ENCODE measurements around the gene CAMKK2.
A peak's percentile ranks its signal among the peaks of the same experiment; 100 is the strongest.
"Not testable (repeated sequence)": the region's sequence is repeated elsewhere in the genome, so short reads cannot be mapped to it uniquely, and the experiment has no call there.

The CAMKK2 gene

GRCh38 chr12:121214855-121215745 lies 81.4 kb downstream of the CAMKK2 start:
- in situ Hi-C loops (cut with HindIII; ENCODE audit: low pct_ligation_motif_present, low pct_unique_long_range_greater_than_20kb, low sequenced_read_pairs), result no loop called here
- DNase-seq, result peak; percentile 97

- DNase-seq, result no peak
- in situ Hi-C loops (cut with HindIII; ENCODE audit: low pct_ligation_motif_present, low pct_unique_long_range_greater_than_20kb, low sequenced_read_pairs), result no loop called here
Observed at GRCh38 chr12:121214166-121214777, 82.2 kb downstream of the CAMKK2 start.

- in situ Hi-C loops (cut with HindIII; ENCODE audit: low pct_ligation_motif_present, low pct_unique_long_range_greater_than_20kb, low sequenced_read_pairs), result no loop called here
- no peak for DNase-seq
Observed at GRCh38 chr12:121212875-121213274, 83.6 kb downstream of the CAMKK2 start.

GRCh38 chr12:121209624-121210572 lies 86.6 kb downstream of the CAMKK2 start, which contains the start of gene P2RX4:
TSS of gene P2RX4 (plus strand) at chr12:121210129. CDS start at chr12:121210165, 36 bp downstream.
- in situ Hi-C loops (cut with HindIII; ENCODE audit: low pct_ligation_motif_present, low pct_unique_long_range_greater_than_20kb, low sequenced_read_pairs), result no loop called here
- peak; percentile 89 for DNase-seq

- in situ Hi-C loops (cut with HindIII; ENCODE audit: low pct_ligation_motif_present, low pct_unique_long_range_greater_than_20kb, low sequenced_read_pairs), result no loop called here
- no peak for DNase-seq
Observed at GRCh38 chr12:121209221-121209620, 87.3 kb downstream of the CAMKK2 start.

GRCh38 chr12:121208571-121208970 lies 87.9 kb downstream of the CAMKK2 start:
- in situ Hi-C loops (cut with HindIII; ENCODE audit: low pct_ligation_motif_present, low pct_unique_long_range_greater_than_20kb, low sequenced_read_pairs); DNase-seq: not testable (repeated sequence)

GRCh38 chr12:121205491-121205890 lies 91.0 kb downstream of the CAMKK2 start:
- in situ Hi-C loops (cut with HindIII; ENCODE audit: low pct_ligation_motif_present, low pct_unique_long_range_greater_than_20kb, low sequenced_read_pairs), result no loop called here

GRCh38 chr12:121203482-121203881 lies 93.0 kb downstream of the CAMKK2 start:
- no peak for DNase-seq
- in situ Hi-C loops (cut with HindIII; ENCODE audit: low pct_ligation_motif_present, low pct_unique_long_range_greater_than_20kb, low sequenced_read_pairs), result no loop called here

More at GRCh38 chr12:121205491-121205890, 91.0 kb downstream of the CAMKK2 start:
- DNase-seq, result no peak

- in situ Hi-C loops (cut with HindIII; ENCODE audit: low pct_ligation_motif_present, low pct_unique_long_range_greater_than_20kb, low sequenced_read_pairs), result no loop called here
- DNase-seq, result no peak
Observed at GRCh38 chr12:121202407-121203355, 93.8 kb downstream of the CAMKK2 start.

GRCh38 chr12:121201140-121201539 lies 95.4 kb downstream of the CAMKK2 start:
- in situ Hi-C loops (cut with HindIII; ENCODE audit: low pct_ligation_motif_present, low pct_unique_long_range_greater_than_20kb, low sequenced_read_pairs), result not testable (repeated sequence)

GRCh38 chr12:121198949-121199348 lies 97.6 kb downstream of the CAMKK2 start:
- in situ Hi-C loops (cut with HindIII; ENCODE audit: low pct_ligation_motif_present, low pct_unique_long_range_greater_than_20kb, low sequenced_read_pairs), result loop anchor here (10.0 kb wide), 1 partner anchor 54 kb away; no protein-coding TSS in a partner anchor
- DNase-seq, result no peak

More at GRCh38 chr12:121201140-121201539, 95.4 kb downstream of the CAMKK2 start:
- DNase-seq, result not testable (repeated sequence)

GRCh38 chr12:121196902-121197301 lies 99.6 kb downstream of the CAMKK2 start:
- in situ Hi-C loops (cut with HindIII; ENCODE audit: low pct_ligation_motif_present, low pct_unique_long_range_greater_than_20kb, low sequenced_read_pairs), result loop anchor here (10.0 kb wide), 1 partner anchor 52 kb away; no protein-coding TSS in a partner anchor
- DNase-seq, result no peak

GRCh38 chr12:121191151-121191550 lies 105.4 kb downstream of the CAMKK2 start:
- in situ Hi-C loops (cut with HindIII; ENCODE audit: low pct_ligation_motif_present, low pct_unique_long_range_greater_than_20kb, low sequenced_read_pairs), result loop anchor here (10.0 kb wide), 1 partner anchor 46 kb away; no protein-coding TSS in a partner anchor
- no peak for DNase-seq

GRCh38 chr12:121190523-121191031 lies 105.9 kb downstream of the CAMKK2 start:
- DNase-seq, result peak; percentile 90
- in situ Hi-C loops (cut with HindIII; ENCODE audit: low pct_ligation_motif_present, low pct_unique_long_range_greater_than_20kb, low sequenced_read_pairs), result loop anchor here (10.0 kb wide), 1 partner anchor 46 kb away; no protein-coding TSS in a partner anchor

- in situ Hi-C loops (cut with HindIII; ENCODE audit: low pct_ligation_motif_present, low pct_unique_long_range_greater_than_20kb, low sequenced_read_pairs), result loop anchor here (10.0 kb wide), 1 partner anchor 45 kb away; no protein-coding TSS in a partner anchor
- DNase-seq, result peak; percentile 41
Observed at GRCh38 chr12:121189619-121190155, 106.8 kb downstream of the CAMKK2 start.

- in situ Hi-C loops (cut with HindIII; ENCODE audit: low pct_ligation_motif_present, low pct_unique_long_range_greater_than_20kb, low sequenced_read_pairs), result no loop called here
- DNase-seq, result peak; percentile 71
Observed at GRCh38 chr12:121189131-121189530, 107.4 kb downstream of the CAMKK2 start.

GRCh38 chr12:121188227-121188626 lies 108.3 kb downstream of the CAMKK2 start:
- in situ Hi-C loops (cut with HindIII; ENCODE audit: low pct_ligation_motif_present, low pct_unique_long_range_greater_than_20kb, low sequenced_read_pairs), result no loop called here
- no peak for DNase-seq
